HG02973 (cell line): Measurements from ENCODE around the gene DPP10.

Experiments
- ATAC-seq: cut with Tn5 transposase; IDR thresholded peaks from one replicate; pipeline ENCODE4 v1.9.1; 2021; ENCODE audit warnings: moderate library complexity; ENCODE audit not compliant: unreplicated experiment

The DPP10 gene

DNA sequence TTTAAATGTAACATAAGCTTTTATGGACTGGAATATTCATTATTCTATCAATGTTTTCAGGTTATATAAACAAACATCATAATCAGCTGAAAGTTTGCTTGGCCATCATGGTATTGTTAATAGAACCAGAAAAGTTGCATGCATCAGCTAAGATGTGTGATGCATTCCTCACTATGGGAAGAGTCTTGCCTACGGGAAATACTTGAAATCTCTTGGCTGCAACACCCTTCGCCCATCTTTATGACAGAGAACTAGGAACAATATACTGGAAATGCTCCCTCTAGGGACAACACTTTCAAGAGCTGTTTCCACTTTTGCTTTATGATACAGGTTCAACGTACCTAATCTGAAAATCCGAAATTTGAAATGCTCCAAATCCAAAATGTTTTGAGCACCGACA is 1390.8 kb downstream of the DPP10 start:
- ATAC-seq: no peak

DNA sequence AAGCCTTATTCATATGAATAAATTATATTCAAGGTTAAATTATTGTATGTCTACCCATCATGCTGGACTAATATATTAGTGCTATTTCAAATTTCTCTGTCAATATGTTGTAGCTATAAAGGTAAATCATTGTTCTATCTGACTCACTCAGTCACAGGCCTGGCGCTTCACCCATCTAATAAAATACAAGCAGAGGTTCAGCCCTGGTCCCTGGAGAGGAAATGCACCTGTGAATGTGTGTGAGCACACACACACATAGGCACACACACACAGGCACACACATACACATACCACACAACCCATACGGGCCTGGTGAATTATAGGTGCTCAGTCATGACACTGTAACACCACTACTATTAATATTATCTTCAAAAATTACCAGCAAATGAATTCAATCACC is 1396.1 kb downstream of the DPP10 start:
- no peak for ATAC-seq

DNA sequence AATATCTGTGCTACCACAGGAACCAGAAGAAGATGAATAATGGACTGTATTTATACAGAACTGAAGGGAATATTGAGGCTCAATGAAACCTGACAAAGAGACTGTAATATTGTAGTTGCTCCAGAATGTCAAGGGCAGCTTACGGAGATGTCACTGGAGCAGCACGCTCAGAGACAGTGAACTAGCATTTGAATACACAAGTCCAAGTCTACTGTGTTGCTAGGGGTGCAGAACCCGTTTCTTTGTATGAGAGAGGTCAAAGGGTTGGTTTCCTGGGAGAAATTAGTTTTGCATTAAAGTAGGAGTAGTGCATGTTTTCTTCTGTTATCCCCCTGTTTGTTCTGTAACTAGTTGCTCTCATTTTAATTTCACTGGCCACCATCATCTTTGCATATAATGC is 1399.9 kb downstream of the DPP10 start:
- ATAC-seq: no peak

DNA sequence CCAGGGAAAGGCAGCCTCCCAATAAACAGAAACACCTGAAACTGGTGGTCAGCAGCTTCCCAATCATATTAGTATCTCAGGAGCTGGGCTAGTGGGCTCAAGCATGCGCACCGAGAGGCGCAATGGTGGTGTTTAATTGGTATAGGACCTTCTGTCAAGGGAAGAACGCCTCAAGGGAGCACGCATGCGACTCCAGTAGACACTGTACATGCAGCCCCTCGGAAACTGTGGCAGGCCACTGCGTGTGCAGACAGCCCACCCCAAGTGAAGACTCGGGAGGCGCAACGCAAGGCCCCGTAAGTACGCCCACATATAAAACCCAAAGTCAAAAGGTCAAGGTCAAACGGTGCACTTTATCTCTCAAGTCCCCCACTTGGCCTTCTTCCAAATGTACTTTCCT is 1405.8 kb downstream of the DPP10 start:
- no peak for ATAC-seq

DNA sequence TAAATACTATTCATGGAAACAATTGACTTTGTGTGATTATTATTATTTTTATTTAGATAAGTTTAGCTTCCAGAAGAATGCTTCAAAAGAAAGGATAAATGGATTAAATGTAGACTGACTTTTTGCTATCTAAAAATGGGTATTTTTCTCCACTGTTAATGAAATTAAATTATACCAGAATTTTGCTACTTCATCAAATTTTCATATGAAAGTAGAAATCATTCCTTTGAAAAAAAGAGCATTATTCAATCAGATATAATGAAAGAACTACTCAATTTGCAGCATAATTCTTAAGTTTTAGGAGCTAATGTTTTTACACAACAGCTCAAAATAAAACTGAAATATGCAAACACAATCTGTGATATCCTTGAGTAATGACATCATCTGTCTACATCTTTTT is 1424.6 kb downstream of the DPP10 start:
- no peak for ATAC-seq

DNA sequence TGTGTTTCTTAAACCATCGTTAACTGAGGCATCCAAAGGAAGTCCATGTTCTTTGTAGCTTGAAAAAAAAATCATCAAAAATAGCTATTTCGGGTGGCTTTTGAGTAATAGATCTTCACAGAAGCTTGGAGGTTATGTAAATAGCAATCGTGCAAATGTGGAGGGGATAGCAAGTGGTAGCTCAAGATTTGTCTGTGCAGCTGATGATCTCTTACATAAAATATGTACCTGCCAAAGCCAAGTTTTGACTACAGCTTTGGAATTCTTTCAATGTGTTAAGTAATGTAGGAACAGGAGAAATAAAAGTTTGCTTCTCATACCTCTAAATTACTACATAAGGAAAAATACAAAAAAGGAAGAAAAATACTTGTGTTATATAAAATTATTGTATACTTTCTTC is 1432.0 kb downstream of the DPP10 start:
- ATAC-seq: no peak

DNA sequence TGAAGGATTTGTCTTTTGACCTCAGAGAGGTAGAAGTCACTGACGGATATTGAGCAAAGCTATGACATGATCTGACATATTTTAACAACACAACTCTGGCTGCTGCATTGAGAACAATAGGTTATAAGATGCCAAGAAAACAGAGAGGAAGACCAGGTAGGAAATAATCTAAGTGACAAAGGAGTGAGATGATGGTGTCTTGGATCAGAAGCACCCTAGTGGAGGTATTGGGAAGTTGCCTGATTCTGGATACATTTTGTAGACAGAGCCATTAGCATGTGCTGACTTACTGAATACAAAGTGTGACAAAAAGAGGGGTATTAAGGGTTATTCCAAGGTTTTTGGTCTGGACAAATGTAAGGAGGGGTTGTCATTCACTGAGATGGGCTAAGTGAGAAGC is 1438.1 kb downstream of the DPP10 start:
- ATAC-seq: no peak

DNA sequence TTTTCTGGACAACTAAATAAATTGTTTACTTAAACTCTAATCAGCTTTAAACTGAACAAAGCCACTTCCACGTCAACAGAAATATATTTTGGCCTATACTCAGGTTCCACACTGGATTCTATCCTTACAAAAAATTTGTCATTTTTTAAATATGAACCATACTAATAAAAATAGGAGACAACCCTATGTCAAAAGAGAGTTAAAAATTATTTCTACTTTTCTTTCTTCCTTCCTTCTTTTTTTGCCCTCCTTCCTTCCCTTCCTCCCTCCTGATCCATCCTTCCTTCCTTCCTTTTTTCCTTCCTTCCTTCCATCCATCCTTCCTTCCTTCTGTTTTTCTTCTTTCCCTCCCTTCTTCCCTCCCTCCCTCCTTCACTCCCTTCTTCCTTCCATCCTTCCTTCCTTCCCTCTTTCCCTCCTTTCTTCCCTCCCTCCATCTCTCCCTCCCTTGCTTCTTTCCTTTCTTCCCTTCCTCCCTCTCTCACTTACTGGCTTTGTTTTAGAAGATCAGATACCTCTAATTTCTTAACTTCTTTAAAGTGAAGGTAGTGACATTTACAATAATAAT is 1444.9 kb downstream of the DPP10 start:
- no peak for ATAC-seq
